ENCODE results near the gene POPDC3. TPM values are rescaled to one million over a fixed set of nuclear protein-coding genes. Genes with fewer than 3 reads are reported as not detected.

POPDC3 gene
- total RNA-seq, 1 experiment from 2014 or later: 29.2 TPM

DNA sequence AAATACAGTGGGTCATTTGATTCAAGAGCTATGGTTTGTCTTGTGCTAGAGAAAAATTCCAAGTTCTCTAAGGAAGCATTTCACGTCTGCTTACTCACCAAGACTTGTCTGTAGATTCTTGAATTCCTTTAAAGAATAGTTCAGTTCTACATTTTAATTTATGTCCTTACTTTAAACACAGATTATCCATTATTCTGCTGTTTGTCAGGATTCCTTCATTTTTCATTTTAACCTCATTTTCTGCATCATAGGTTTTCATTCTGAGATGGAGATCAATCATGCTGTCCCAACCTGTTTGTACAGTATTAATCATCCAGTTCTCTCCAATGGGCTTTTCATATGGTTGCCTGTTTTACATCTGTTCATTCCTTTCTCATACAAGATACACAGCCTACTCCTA is 24.5 kb upstream of the POPDC3 start:
- ChIA-PET POLR2A (no interaction called here), CTCF (interaction anchor here (0.6 kb wide), 1 partner anchor 34 kb away, joined by 5 read pairs; no protein-coding TSS in a partner anchor)
- H3K27ac ChIP-seq (ENCODE audit: low read length): no peak overlapping the region
- no peak for ATAC-seq
- BruUV-seq (replicated peaks): no TSS peak
- intact Hi-C loops (cut with micrococcal nuclease; ENCODE audit: unreplicated experiment) (no loop called here), in situ Hi-C loops (cut with HindIII; ENCODE audit: low pct_unique_long_range_greater_than_20kb, low sequenced_read_pairs) (no loop called here)
- no peaks in the 10 kb centered on the region for H3K27me3 ChIP-seq (ENCODE audit: control insufficient read depth, insufficient read depth, low read length)
- no peaks in the 10 kb centered on the region for H3K9me3 ChIP-seq (ENCODE audit: control insufficient read depth, insufficient read depth, low read depth, low read length)
- no peaks in the 10 kb centered on the region for H3K36me3 ChIP-seq (ENCODE audit: control insufficient read depth, insufficient read depth, low read length)
- no peak for TF ChIP-seq SIN3A (IDR thresholded peaks at IDR 0.05; ENCODE audit: borderline replicate concordance, insufficient read depth, low read depth, low read length)
- TF ChIP-seq POLR2AphosphoS5 (IDR thresholded peaks at IDR 0.05; ENCODE audit: low read depth, low read length): no peak
- TF ChIP-seq, protein P1, sequence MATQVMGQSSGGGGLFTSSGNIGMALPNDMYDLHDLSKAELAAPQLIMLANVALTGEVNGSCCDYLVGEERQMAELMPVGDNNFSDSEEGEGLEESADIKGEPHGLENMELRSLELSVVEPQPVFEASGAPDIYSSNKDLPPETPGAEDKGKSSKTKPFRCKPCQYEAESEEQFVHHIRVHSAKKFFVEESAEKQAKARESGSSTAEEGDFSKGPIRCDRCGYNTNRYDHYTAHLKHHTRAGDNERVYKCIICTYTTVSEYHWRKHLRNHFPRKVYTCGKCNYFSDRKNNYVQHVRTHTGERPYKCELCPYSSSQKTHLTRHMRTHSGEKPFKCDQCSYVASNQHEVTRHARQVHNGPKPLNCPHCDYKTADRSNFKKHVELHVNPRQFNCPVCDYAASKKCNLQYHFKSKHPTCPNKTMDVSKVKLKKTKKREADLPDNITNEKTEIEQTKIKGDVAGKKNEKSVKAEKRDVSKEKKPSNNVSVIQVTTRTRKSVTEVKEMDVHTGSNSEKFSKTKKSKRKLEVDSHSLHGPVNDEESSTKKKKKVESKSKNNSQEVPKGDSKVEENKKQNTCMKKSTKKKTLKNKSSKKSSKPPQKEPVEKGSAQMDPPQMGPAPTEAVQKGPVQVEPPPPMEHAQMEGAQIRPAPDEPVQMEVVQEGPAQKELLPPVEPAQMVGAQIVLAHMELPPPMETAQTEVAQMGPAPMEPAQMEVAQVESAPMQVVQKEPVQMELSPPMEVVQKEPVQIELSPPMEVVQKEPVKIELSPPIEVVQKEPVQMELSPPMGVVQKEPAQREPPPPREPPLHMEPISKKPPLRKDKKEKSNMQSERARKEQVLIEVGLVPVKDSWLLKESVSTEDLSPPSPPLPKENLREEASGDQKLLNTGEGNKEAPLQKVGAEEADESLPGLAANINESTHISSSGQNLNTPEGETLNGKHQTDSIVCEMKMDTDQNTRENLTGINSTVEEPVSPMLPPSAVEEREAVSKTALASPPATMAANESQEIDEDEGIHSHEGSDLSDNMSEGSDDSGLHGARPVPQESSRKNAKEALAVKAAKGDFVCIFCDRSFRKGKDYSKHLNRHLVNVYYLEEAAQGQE (IDR thresholded peaks at IDR 0.05; ENCODE audit: insufficient read depth in 1 of 2, low read depth in 2 of 2, low read length in 1 of 2): no peak
- TF ChIP-seq, protein P2, sequence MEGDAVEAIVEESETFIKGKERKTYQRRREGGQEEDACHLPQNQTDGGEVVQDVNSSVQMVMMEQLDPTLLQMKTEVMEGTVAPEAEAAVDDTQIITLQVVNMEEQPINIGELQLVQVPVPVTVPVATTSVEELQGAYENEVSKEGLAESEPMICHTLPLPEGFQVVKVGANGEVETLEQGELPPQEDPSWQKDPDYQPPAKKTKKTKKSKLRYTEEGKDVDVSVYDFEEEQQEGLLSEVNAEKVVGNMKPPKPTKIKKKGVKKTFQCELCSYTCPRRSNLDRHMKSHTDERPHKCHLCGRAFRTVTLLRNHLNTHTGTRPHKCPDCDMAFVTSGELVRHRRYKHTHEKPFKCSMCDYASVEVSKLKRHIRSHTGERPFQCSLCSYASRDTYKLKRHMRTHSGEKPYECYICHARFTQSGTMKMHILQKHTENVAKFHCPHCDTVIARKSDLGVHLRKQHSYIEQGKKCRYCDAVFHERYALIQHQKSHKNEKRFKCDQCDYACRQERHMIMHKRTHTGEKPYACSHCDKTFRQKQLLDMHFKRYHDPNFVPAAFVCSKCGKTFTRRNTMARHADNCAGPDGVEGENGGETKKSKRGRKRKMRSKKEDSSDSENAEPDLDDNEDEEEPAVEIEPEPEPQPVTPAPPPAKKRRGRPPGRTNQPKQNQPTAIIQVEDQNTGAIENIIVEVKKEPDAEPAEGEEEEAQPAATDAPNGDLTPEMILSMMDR (IDR thresholded peaks at IDR 0.05): no peak
- TF ChIP-seq TCF7L2 (IDR thresholded peaks at IDR 0.05; ENCODE audit: low read depth, low read length): no peak
- no peaks in the 10 kb centered on the region for H3K4me1 ChIP-seq (ENCODE audit: control insufficient read depth, insufficient read depth, low read length)
- DNase-seq (ENCODE audit: low read depth, low spot score): no peak
- no peak overlapping the region for H3K4me3 ChIP-seq (ENCODE audit: low read depth in 2 of 2, low read length in 2 of 2)

DNA sequence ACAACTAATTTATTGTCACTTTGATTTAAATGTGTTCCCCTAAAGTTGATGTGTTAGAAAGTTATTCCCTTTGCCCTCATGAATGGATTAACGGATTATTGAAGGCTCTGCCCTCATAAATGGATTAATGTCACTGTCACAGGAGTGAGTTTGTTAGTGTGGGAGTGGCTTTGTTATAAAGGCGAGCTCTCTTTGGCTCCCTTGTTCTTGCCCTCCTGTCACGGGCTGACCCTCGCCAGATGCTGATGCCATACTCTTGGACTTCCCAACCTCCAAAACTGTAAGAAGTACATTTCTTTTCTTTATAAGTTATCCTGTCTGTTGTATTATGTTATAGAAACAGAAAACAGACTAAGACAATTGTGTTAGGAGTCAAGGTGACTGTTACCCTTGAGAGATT is 22.7 kb upstream of the POPDC3 start:
- ChIA-PET CTCF (no interaction called here), POLR2A (no interaction called here)
- no peak overlapping the region for H3K27ac ChIP-seq (ENCODE audit: low read length)
- no peak for DNase-seq (ENCODE audit: low read depth, low spot score)
- in situ Hi-C loops (cut with HindIII; ENCODE audit: low pct_unique_long_range_greater_than_20kb, low sequenced_read_pairs) (no loop called here), intact Hi-C loops (cut with micrococcal nuclease; ENCODE audit: unreplicated experiment) (no loop called here)
- no peaks in the 10 kb centered on the region for H3K27me3 ChIP-seq (ENCODE audit: control insufficient read depth, insufficient read depth, low read length)
- no peaks in the 10 kb centered on the region for H3K4me1 ChIP-seq (ENCODE audit: control insufficient read depth, insufficient read depth, low read length)
- no TSS peak for BruUV-seq (replicated peaks)
- H3K4me3 ChIP-seq (ENCODE audit: low read depth in 2 of 2, low read length in 2 of 2): no peak overlapping the region
- TF ChIP-seq, protein P2 (IDR thresholded peaks at IDR 0.05): no peak
- TF ChIP-seq POLR2AphosphoS5 (IDR thresholded peaks at IDR 0.05; ENCODE audit: low read depth, low read length): no peak
- TF ChIP-seq, protein P1 (IDR thresholded peaks at IDR 0.05; ENCODE audit: insufficient read depth in 1 of 2, low read depth in 2 of 2, low read length in 1 of 2): no peak
- TF ChIP-seq TCF7L2 (IDR thresholded peaks at IDR 0.05; ENCODE audit: low read depth, low read length): no peak
- TF ChIP-seq SIN3A (IDR thresholded peaks at IDR 0.05; ENCODE audit: borderline replicate concordance, insufficient read depth, low read depth, low read length): no peak
- no peak for ATAC-seq
- no peaks in the 10 kb centered on the region for H3K36me3 ChIP-seq (ENCODE audit: control insufficient read depth, insufficient read depth, low read length)
- no peaks in the 10 kb centered on the region for H3K9me3 ChIP-seq (ENCODE audit: control insufficient read depth, insufficient read depth, low read depth, low read length)

Measured in Panc1 (cell line).